Stomach (tissue), 9 donors: ENCODE measurements around the gene ELMO3. TPM values are rescaled to one million over a fixed set of nuclear protein-coding genes. Genes with fewer than 3 reads are reported as not detected.
A peak's percentile ranks its signal among the peaks of the same experiment; 100 is the strongest.

Experiments
- DNase-seq, 2 donors: peaks; one replicate each; pipeline versions ENCODE4 v3.0.0 to v3.0.0-alpha.2; 2013 to 2019
- H3K27ac ChIP-seq, 5 donors: fragments of 200-600 bp in 4 of 5; sonication (generic) in 4 of 5; one replicate each; pipeline ENCODE4 v1.5.1; 2013 to 2019; ENCODE audit warnings: mild to moderate bottlenecking in 1 of 5, moderate library complexity in 1 of 5
- H3K27me3 ChIP-seq, 3 donors: fragments of 200-600 bp; sonication (generic); one replicate each; pipeline ENCODE4 v1.5.1; 2017 to 2019; ENCODE audit warnings: mixed run types in 1 of 3
- H3K36me3 ChIP-seq, 4 donors: fragments of 200-600 bp; sonication (generic); 1 replicate in 3 of 4; 2 replicates in 1 of 4; pipeline ENCODE4 v1.5.1; 2016 to 2019
- H3K4me1 ChIP-seq, 4 donors: fragments of 200-600 bp; sonication (generic); one replicate each; pipeline ENCODE4 v1.5.1; 2016 to 2019
- H3K4me3 ChIP-seq, 4 donors: fragments of 200-600 bp; sonication (generic) in 3 of 4; one replicate each; pipeline ENCODE4 v1.5.1; 2016 to 2019; ENCODE audit warnings: mild to moderate bottlenecking in 1 of 4
- H3K9me3 ChIP-seq, 4 donors: fragments of 200-600 bp; sonication (generic); one replicate each; pipeline ENCODE4 v1.5.1; 2016 to 2019
- CTCF ChIP-seq, 7 experiments: fragments of 450-650 bp in 4 of 7; fragments of 200-600 bp in 3 of 7; sonication (generic) in 3 of 7; IDR thresholded peaks; one replicate each; pipeline ENCODE4 v1.5.1; 2016 to 2019; ENCODE audit warnings: antibody characterized with exemption in 7 of 7, control low read depth in 2 of 7, mild to moderate bottlenecking in 1 of 7
- EP300 ChIP-seq: sonication (generic); formaldehyde crosslinking; IDR thresholded peaks from one replicate; pipeline ENCODE4 v1.6.1; 2017; ENCODE audit warnings: antibody characterized with exemption
- POLR2A ChIP-seq, 4 donors: fragments of 450-650 bp; IDR thresholded peaks; one replicate each; pipeline ENCODE4 v1.6.1; 2016; ENCODE audit warnings: antibody characterized with exemption in 4 of 4, control low read depth in 2 of 4, mild to moderate bottlenecking in 1 of 4, moderate library complexity in 1 of 4
- POLR2AphosphoS5 ChIP-seq, 3 donors: sonication (generic); formaldehyde crosslinking; IDR thresholded peaks; one replicate each; pipeline ENCODE4 v1.6.1; 2016; ENCODE audit warnings: antibody characterized with exemption in 3 of 3
- WGBS, 5 donors: extraction: QIAGEN DNeasy Blood & Tissue Kit in 3 of 5; methylation state at CpG; one replicate each; pipeline versions ENCODE4 v1.1.5 to v1.1.7; 2013 to 2018; 5-methylcytosine and 5-hydroxymethylcytosine counted together
- intact Hi-C: fragments of 100-400 bp; cut with DNase I; formaldehyde crosslinking; loops from one replicate; pipeline ENCODE4 v1.15.1; 2023; ENCODE audit warnings: low total_unique reads
- polyA plus RNA-seq, 3 donors: library from polyadenylated mRNA; stranded (reverse); fragments of 200-250 nt; gene quantifications; one replicate each; pipeline ENCODE4 v1.2.3, GENCODE V29; 2013
- total RNA-seq, 5 donors: library from RNA; depleted of rRNA; stranded (reverse); fragments of >200 nt; gene quantifications; one replicate each; pipeline versions ENCODE4 v1.1.0 to v1.2.3, GENCODE V29; 2014 to 2016
- donor health status: healthy with polysubstance abuse.
- donor health status: Bipolar disorder and iron deficiency.
- donor health status: healthy.

The ELMO3 gene
- total and polyA plus RNA-seq, 8 donors: 11.6 to 133 (median 40.8) TPM

GRCh38 chr16:67163164-67163998 lies 35.5 kb upstream of the ELMO3 start:
- intact Hi-C loops: no loop called here
- no peaks in the 10 kb centered on the region for H3K9me3 ChIP-seq
- no peaks in the 10 kb centered on the region for H3K36me3 ChIP-seq
- H3K4me1 ChIP-seq: peaks cover 51 to 76% (median 68%) of the 10 kb centered on the region in 4 donors
- TF ChIP-seq EP300 (no peak), CTCF (IDR thresholded peaks at IDR 0.05) (no peak), POLR2AphosphoS5 (IDR thresholded peaks at IDR 0.05) (peak in 1 of 3 donors; percentile 52)
- DNase-seq: peak in 1 of 2 donors; percentile 80
- peak overlapping the region in 4 of 5 donors; percentile 42 to 80 (median 74) for H3K27ac ChIP-seq
- WGBS, 5 donors: 4 to 27% (median 11%) methylated on average over 22 to 99 of the region's 99 CpGs
- peaks cover 0 to 66% (median 25%) of the 10 kb centered on the region in 3 donors for H3K27me3 ChIP-seq
- peak overlapping the region; percentile 30 to 49 (median 36) for H3K4me3 ChIP-seq

DNA sequence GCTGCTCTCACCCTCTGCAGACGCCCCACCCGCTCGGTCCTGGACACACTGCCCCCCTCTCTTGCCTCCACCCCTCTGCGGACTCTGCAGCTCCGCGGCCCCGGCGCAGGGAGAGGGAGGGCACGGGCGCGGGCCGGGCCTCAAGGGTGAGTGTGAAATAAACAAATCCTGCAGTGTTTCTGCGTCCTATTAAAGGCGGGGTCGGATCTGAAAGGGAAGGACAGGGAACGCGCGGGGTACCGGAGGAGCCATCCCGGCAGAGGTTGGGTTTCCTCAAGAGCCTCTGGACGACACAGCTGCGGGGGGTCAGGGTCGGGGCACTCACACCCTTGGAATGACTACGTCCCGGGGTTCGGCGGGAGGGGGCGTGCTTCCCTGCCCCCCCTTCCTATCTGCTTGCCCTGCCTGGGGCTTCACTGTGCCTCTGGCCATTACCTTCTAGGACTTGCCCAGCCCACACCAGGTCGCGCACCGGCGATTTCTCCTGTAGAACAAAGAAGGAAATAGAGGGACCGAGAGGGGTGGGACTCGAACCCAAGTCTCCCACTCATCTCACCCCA lies 34.9 kb upstream of the ELMO3 start:
- H3K36me3 ChIP-seq: no peaks in the 10 kb centered on the region
- no peak for TF ChIP-seq EP300
- no peak for TF ChIP-seq POLR2AphosphoS5 (IDR thresholded peaks at IDR 0.05)
- TF ChIP-seq CTCF (IDR thresholded peaks at IDR 0.05): no peak
- no peak for TF ChIP-seq POLR2A (IDR thresholded peaks at IDR 0.05)
- peaks cover 0 to 70% (median 25%) of the 10 kb centered on the region in 3 donors for H3K27me3 ChIP-seq
- peaks cover 44 to 74% (median 66%) of the 10 kb centered on the region in 4 donors for H3K4me1 ChIP-seq
- intact Hi-C loops: no loop called here
- peak overlapping the region; percentile 30 to 49 (median 36) for H3K4me3 ChIP-seq
- no peaks in the 10 kb centered on the region for H3K9me3 ChIP-seq
- WGBS, 5 donors: 2 to 4% (median 3%) methylated on average over 11 to 34 of the region's 34 CpGs
- H3K27ac ChIP-seq: peak overlapping the region in 4 of 5 donors; percentile 42 to 80 (median 74)
- peak in 1 of 2 donors; percentile 54 for DNase-seq

DNA sequence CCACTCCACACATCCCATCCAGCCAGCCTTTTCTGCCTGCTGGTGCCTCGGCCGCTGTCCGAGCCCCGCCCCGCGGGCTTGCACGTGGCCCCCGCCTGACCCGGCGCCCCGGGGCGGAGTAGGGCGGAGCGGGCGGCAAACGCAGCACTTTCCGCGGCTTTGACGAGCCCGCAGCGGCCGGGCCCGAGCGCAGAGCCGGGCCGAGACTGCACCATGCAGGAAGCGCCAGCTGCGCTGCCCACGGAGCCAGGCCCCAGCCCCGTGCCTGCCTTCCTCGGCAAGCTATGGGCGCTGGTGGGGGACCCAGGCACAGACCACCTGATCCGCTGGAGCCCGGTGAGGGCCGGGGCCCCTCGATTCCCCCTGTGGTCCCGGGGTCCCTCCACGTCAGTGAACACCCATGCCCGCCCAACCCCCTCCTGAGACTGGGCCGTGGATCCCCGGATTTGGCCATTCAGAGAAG lies 34.3 kb upstream of the ELMO3 start, which contains the start of gene HSF4:
TSS of gene HSF4 (plus strand) at position 147 of the 463 bp plus-strand sequence. CDS start at position 214, 67 bp downstream.
- H3K36me3 ChIP-seq: no peaks in the 10 kb centered on the region
- peaks cover 0 to 76% (median 25%) of the 10 kb centered on the region in 3 donors for H3K27me3 ChIP-seq
- no peaks in the 10 kb centered on the region for H3K9me3 ChIP-seq
- TF ChIP-seq CTCF (IDR thresholded peaks at IDR 0.05): no peak
- peak in 2 of 3 donors; percentile 35 to 40 for TF ChIP-seq POLR2AphosphoS5 (IDR thresholded peaks at IDR 0.05)
- intact Hi-C loops: no loop called here
- WGBS, 5 donors: 2 to 17% (median 2%) methylated on average over 6 to 41 of the region's 41 CpGs
- H3K27ac ChIP-seq: peak within 1 kb of the TSS in 4 of 5 donors; percentile 42 to 80 (median 74)
- H3K4me1 ChIP-seq: peaks cover 47 to 76% (median 67%) of the 10 kb centered on the region in 4 donors
- H3K4me3 ChIP-seq: peak within 1 kb of the TSS; percentile 30 to 49 (median 36)
- DNase-seq: peak; percentile 75 to 79
